HepG2 (cell line): ENCODE results near the gene HYAL1. TPM values are rescaled to one million over a fixed set of nuclear protein-coding genes. Genes with fewer than 3 reads are reported as not detected.
A peak's percentile ranks its signal among the peaks of the same experiment; 100 is the strongest.

ENCODE experiments used
- CBX1 ChIP-seq: IDR thresholded peaks from one replicate; pipeline ENCODE4 v1.6.1; 2016; ENCODE audit warnings: antibody characterized with exemption, low read depth
- HMGXB4 ChIP-seq, 2 experiments: sonication (generic) in 1 of 2; formaldehyde crosslinking in 1 of 2; IDR thresholded peaks; 2 replicates each; pipeline versions ENCODE4 v1.4.0 to v1.6.1; 2018 to 2020; ENCODE audit warnings: missing genetic modification reagents in 2 of 2, borderline replicate concordance in 1 of 2, low read depth in 1 of 2, mild to moderate bottlenecking in 1 of 2, missing biosample characterization in 1 of 2
- HOXA7 ChIP-seq: sonication (generic); formaldehyde crosslinking; IDR thresholded peaks from 2 replicates; pipeline ENCODE4 v1.8.1; 2022; ENCODE audit warnings: mild to moderate bottlenecking, missing genetic modification reagents, moderate library complexity
- JDP2 ChIP-seq: sonication (generic); formaldehyde crosslinking; IDR thresholded peaks from 2 replicates; pipeline ENCODE4 v1.8.1; 2022; ENCODE audit warnings: missing genetic modification reagents, borderline replicate concordance
- NFIB ChIP-seq: sonication (generic); formaldehyde crosslinking; IDR thresholded peaks from 2 replicates; pipeline ENCODE4 v1.9.0; 2021; ENCODE audit warnings: missing genetic modification reagents, mild to moderate bottlenecking, borderline replicate concordance
- RAD21 ChIP-seq: fragments of 450-650 bp; formaldehyde crosslinking; IDR thresholded peaks from 2 replicates; pipeline ENCODE4 v1.5.0; 2020; ENCODE audit warnings: mild to moderate bottlenecking
- XRCC5 ChIP-seq: fragments of 200-400 bp; formaldehyde crosslinking; optimal IDR thresholded peaks from 2 replicates; pipeline ENCODE3; 2017; ENCODE audit warnings: mild to moderate bottlenecking, low read length
- ZBTB7B ChIP-seq: sonication (generic); formaldehyde crosslinking; IDR thresholded peaks from 2 replicates; pipeline ENCODE4 v1.4.0; 2020; ENCODE audit warnings: missing genetic modification reagents
- ZNF318 ChIP-seq: sonication (generic); formaldehyde crosslinking; IDR thresholded peaks from 2 replicates; pipeline ENCODE4 v1.4.0; 2020; ENCODE audit warnings: mild to moderate bottlenecking, missing genetic modification reagents
- ZNF644 ChIP-seq: IDR thresholded peaks from 2 replicates; pipeline ENCODE4 v1.6.1; 2016; ENCODE audit warnings: low read depth
- ZNF720 ChIP-seq: sonication (generic); formaldehyde crosslinking; IDR thresholded peaks from 2 replicates; pipeline ENCODE4 v1.4.0; 2020; ENCODE audit warnings: missing genetic modification reagents
- ZNF768 ChIP-seq: sonication (generic); formaldehyde crosslinking; IDR thresholded peaks from 2 replicates; pipeline ENCODE4 v1.4.0; 2020; ENCODE audit warnings: missing genetic modification reagents
- polyA plus RNA-seq, 8 experiments: library from polyadenylated mRNA; depleted of rRNA in 3 of 8; stranded (reverse) in 7 of 8; unstranded in 1 of 8; fragments of >200 nt; fragmentation: Illumina TruSeq in 4 of 8; extraction: Trizol in 4 of 8; gene quantifications; 2 replicates each; pipeline versions ENCODE4 v1.2.1 to v1.2.3, GENCODE V29; 2011 to 2016; ENCODE audit warnings: low read depth in 4 of 8, missing spikeins in 1 of 8, mixed read lengths in 1 of 8; ENCODE audit not compliant: insufficient read depth in 1 of 8
- total RNA-seq, 5 experiments: library from RNA; depleted of rRNA; stranded (reverse); fragments of >200 nt; fragmentation: Illumina TruSeq; extraction: Trizol; gene quantifications; 2 replicates each; pipeline ENCODE4 v1.2.3, GENCODE V29; 2016; ENCODE audit warnings: low read depth in 1 of 5
- TF ChIP-seq, protein P1 (sequence below): sonication (generic); formaldehyde crosslinking; IDR thresholded peaks from 2 replicates; pipeline ENCODE4 v1.5.1; 2020; ENCODE audit warnings: mild to moderate bottlenecking, missing genetic modification reagents, moderate library complexity

HYAL1 gene
- total and polyA plus RNA-seq, 2 of the 13 experiments (the other 11 are each of a cell fraction or from before 2014, with no cell fraction given), result 76.5 to 193 TPM

DNA sequence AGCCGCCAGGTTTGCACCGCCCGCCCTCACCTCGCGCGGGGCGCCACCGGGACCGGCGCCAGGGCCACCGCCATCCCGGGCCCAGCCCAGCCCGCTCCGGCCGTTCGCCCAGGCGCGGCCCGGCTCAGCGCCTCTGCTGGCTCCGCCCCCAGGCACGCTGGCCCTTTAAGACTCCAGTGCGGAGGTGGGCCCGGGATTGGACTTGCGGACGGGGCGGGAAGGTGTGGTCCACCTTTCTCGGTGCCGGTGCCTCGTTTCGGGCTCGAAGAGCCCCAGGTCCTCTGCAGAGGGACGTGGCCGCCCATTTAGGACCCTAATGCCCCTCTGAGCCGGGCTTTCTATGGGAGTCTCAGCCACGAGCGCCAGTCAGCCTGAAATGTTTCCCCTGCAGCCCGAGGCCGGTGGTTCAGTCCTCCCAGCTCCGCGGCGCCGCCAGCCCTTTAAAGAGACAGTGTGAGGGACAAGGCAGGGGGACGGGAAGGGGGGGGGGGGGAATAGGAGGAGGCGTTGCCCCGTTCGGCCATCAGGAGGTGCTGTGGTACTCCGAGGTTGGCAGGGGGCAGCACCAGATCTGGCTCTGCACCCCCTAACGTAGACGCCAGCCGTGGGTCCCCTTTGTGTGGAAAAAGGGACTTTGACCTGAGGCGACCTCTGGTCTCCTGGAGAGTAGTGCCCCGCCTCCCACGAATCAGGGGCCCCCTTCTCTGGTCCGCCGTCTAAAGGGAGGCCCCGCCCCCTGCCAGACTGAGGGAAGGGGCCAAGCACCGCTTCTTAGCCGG is 18.2 kb upstream of the HYAL1 start (continued):
- TF ChIP-seq HMGXB4 (CRISPR knock-in tag; IDR thresholded peaks at IDR 0.05; ENCODE audit: borderline replicate concordance in 1 of 2, low read depth in 1 of 2), result peak; percentile 37 to 59; a peak in 2 of 4 replicates
- TF ChIP-seq NFIB, result no peak
- no peak for TF ChIP-seq ZNF318 (CRISPR knock-in tag)
- no peak for TF ChIP-seq ZNF720 (CRISPR knock-in tag)
- peak; percentile 25; the same call in 1 of the 2 replicates for TF ChIP-seq ZNF768
- peak; percentile 63 for TF ChIP-seq RAD21
- TF ChIP-seq CBX1, result peak; percentile 41
- TF ChIP-seq JDP2 (CRISPR knock-in tag), result no peak
- TF ChIP-seq HOXA7 (CRISPR knock-in tag), result no peak
- TF ChIP-seq ZBTB7B (CRISPR knock-in tag), result peak; percentile 73
- TF ChIP-seq XRCC5, result peak; percentile 55
- TF ChIP-seq, protein P1, sequence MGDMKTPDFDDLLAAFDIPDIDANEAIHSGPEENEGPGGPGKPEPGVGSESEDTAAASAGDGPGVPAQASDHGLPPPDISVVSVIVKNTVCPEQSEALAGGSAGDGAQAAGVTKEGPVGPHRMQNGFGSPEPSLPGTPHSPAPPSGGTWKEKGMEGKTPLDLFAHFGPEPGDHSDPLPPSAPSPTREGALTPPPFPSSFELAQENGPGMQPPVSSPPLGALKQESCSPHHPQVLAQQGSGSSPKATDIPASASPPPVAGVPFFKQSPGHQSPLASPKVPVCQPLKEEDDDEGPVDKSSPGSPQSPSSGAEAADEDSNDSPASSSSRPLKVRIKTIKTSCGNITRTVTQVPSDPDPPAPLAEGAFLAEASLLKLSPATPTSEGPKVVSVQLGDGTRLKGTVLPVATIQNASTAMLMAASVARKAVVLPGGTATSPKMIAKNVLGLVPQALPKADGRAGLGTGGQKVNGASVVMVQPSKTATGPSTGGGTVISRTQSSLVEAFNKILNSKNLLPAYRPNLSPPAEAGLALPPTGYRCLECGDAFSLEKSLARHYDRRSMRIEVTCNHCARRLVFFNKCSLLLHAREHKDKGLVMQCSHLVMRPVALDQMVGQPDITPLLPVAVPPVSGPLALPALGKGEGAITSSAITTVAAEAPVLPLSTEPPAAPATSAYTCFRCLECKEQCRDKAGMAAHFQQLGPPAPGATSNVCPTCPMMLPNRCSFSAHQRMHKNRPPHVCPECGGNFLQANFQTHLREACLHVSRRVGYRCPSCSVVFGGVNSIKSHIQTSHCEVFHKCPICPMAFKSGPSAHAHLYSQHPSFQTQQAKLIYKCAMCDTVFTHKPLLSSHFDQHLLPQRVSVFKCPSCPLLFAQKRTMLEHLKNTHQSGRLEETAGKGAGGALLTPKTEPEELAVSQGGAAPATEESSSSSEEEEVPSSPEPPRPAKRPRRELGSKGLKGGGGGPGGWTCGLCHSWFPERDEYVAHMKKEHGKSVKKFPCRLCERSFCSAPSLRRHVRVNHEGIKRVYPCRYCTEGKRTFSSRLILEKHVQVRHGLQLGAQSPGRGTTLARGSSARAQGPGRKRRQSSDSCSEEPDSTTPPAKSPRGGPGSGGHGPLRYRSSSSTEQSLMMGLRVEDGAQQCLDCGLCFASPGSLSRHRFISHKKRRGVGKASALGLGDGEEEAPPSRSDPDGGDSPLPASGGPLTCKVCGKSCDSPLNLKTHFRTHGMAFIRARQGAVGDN (CRISPR knock-in tag), result peak; percentile 39
- TF ChIP-seq ZNF644, result no peak
